GM19397 (cell line): ENCODE results near the gene DNAH2.

Experiments used
- ATAC-seq: cut with Tn5 transposase; IDR thresholded peaks from one replicate; pipeline ENCODE4 v1.9.1; 2021; ENCODE audit warnings: mild to moderate bottlenecking, moderate library complexity; ENCODE audit not compliant: unreplicated experiment

Gene DNAH2

GRCh38 chr17:7703584-7704479, 13.7 kb upstream of the DNAH2 start:
- ATAC-seq, result no peak

DNA sequence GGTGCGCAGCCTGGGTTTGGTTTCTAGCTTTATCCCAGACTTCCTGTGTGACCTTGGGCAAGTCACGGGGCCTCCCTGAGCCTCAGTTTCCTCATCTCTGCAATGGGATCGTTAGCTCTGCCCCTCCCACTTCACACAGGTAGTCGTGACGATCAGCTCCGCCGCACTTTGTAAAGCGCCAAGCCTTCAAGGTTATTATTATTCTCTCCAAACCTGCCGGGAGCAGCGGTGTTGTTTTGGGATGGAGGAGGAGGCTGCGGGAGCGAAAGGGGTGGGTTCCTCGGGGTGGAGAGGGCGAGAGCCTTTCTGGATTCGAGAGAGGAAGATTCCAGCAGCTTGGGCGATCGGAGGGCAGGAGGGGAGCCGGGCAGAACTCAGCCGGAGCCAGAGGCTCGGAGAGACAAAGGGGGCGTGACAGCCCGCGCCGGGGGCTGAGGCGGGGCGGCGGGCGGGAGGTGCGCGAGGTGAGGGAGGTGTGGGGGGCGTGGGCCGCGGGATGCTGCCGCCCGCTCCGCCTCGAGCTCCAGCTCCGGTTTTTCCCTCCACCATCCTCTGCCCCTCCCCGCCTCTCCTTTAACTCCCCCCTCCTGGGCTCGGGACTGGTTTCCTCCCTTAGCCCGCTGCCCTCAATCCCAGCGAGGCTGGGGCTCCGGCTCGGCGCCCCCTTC, 12.8 kb upstream of the DNAH2 start, which contains the start of gene EFNB3:
Gene EFNB3, plus strand, starts transcription at position 602 of the 668 bp plus-strand sequence. CDS start 397 bp downstream, outside the sequence.
- no peak for ATAC-seq

- no peak for ATAC-seq
These were observed 12.0 kb upstream of the DNAH2 start for GRCh38 chr17:7705269-7706255.

DNA sequence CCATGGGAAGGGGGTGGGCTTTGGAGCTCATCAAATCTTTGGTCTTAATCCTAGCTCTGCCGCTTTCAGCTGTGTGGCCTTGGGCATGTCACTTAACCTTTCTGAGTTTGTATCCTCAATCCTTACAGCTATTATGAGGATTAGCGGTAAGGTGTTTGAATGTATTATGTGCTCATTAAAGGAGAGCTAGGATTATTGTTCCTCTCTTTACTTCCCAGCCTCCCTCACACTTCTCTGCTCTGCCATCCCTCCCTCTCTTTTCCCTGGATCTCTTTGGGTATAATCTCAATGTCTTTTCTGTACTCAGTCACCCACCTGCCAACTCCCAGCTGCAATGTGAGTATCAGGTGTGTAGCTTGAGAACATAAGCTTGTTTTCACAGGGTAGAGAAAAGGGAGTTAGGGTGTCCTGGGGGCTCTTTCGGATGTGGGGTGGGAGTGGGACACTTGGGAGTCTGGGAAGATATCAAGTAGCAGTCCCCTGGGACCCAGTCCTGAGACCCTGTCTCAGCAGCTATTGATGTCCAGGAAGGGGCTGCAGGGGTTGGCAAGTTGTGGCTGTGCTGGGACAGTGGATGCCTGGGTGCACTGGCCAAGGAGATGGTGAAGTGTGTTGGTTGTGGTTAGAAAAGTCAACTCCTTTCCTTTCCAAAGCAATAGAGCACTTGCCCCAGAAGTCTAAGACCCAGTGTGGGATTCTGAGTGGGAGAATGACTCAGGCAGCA, 10.8 kb upstream of the DNAH2 start:
- no peak for ATAC-seq

GRCh38 chr17:7707446-7707845, 10.1 kb upstream of the DNAH2 start:
- no peak for ATAC-seq

GRCh38 chr17:7707858-7708750, 9.4 kb upstream of the DNAH2 start:
- ATAC-seq, result no peak

- ATAC-seq, result no peak
These were observed 8.5 kb upstream of the DNAH2 start for GRCh38 chr17:7709031-7709430.

- no peak for ATAC-seq
These were observed 7.2 kb upstream of the DNAH2 start for GRCh38 chr17:7710301-7710700.

GRCh38 chr17:7711051-7711755, 6.3 kb upstream of the DNAH2 start:
- ATAC-seq, result no peak

DNA sequence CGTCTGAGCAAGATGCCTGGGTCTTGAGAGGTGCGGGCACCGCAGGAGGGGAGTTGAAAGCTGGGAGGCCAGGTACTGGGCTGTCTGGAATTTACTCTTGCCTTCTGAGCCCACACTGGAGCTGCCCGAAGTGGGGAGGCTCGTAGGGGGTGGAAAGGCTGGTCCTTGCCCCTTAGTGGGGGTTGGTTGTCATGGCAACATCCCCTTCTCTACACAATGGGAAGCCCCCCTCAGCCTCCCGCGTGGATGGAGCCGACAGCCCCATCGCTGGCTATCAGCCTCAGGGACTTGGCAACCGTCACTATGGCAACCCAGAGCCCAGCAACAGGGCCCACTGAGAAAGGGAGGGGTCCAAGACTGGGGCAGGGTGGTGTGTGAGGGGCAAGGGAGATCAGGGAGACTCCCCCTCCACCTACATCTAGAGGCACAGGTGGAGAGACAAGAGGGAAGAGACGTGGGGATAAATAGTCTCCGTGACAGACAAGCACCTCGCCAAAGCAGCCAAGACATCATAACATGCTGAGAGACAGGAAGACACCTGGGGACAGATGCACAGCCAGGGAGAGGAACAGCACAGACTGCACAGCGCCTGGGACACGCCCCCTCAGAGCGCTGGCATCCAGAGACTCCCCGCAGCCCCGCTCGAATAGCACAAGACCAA, 5.3 kb upstream of the DNAH2 start:
- no peak for ATAC-seq

DNA sequence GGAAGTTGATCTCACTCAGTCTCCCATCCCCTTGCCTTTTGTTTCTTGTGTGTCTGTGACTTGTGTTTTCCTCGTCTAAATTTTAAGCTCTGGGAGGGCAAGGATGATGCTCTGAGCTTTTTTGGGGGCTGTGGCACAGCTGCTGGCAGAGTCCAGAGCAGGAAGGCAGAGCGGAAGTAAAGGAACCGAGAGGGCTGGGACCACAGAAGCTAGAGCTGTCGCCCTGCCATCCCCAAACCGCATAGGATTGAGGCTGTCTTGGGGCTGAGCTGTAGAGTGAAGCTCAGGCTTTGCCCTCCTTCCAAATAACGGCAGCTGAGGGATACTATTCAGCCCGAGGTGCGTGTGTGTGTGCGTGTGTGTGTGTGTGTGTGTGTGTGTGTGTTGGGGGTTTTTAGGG, 3.8 kb upstream of the DNAH2 start:
- ATAC-seq, result no peak

DNA sequence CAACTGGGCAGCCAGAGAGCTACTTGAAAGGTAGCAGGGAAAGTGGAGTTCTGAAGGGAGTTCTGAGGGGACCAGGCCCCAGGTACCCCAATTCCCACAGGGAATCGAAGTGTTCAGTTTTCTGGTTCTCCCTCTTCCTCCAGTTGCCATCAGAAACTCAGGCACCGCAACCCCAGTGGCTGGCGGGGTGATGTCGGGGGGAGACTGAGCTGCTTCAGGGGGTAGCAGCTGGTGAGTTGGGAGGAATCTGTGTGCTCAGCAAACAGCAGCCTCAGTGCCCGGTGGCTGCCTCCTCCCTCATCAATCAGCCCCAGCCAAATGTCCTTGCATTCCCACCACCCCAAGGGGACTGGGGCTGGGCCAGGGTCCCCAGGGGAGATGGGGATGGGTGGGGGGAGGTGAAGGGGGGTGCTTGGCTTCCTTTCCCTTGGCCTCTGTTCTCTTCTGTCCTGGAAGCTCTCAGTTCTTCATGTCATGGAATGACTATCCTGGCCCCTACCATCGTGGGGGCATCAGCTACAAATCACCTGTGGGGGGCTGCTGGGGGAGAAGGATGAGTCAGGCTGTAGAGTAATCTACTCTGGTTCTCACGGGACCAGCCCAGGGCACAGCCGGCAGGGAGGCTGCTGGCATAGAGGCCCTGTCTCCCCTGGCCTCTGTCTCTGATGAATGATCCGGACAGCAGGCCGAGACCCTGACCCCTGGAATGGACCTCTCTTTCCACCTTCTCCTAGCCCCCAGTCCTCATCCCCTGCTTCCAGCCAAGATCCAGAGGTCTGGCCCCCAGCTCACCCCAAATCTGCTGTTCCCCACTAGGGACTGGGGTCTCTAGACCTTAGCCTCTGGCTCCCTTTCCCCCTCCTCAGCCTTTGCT, 2.6 kb upstream of the DNAH2 start:
- ATAC-seq, result no peak

DNA sequence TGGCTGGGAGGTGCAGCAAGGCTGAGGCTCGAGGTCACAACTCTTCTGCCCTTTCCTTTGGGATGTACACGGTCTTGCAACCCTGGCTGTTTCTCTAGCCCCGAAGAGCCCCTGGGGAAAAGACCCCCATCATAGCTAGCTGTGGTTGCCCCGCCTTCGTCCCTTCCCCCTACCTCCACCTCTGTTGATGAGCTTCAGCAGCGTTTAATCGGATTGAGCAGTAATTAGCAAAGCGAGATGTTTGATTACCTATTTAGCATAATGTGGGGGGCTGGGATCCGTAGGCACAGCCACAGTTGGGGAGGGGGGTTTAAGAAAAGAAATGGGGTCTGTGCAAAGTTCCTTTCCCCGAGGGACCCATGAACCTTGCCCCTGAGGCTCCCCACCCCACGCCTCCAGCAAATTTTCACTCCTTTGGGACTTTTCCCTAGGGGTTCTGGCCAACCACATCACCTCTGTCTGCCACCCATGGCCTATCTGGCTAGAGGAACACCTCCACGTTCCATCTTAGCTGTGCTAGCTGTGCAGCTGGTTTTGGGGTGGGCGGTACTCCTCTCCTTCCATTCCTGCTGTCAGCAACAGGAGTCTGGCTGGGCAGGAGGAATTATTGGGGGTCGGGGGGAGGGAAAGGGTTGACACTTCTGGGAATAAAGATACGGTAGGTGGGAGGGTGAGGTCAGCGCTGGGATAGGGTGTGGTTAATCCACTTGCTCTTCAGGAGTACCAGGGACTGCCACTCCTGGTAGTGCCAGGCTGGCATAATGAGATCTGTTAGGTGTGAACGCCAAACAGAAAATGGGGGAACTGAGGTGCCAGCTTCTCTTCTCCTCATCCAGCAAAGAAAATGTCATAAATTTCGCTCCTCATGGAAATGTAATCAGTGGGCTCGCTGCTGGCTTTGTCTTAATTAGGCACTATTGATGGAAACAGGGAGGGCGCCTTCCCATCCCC, 1.3 kb upstream of the DNAH2 start:
- no peak for ATAC-seq

GRCh38 chr17:7717756-7718350, 309 bp downstream of the DNAH2 start:
- ATAC-seq, result no peak

- ATAC-seq, result no peak
These were observed 2.1 kb downstream of the DNAH2 start for GRCh38 chr17:7719661-7720060.

DNA sequence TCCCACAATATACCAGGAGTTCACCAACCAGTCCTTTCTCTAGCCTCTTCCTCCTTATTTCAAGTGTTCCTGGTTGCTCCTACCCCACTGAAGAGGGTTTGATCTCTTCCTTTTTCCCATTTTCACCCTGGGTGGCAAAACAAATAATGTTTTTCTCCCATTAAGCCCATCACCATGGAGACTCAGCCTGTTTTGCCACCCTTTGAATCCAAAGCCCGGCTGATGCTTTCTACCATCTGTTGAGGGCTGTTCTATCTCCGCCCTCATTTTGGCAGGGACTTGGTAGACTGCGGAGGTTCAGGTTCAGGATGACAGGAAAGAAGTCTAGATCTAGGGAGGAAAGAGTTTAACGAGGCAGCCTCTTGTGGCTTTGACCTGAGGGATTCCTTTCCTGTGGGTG, 2.6 kb downstream of the DNAH2 start:
- no peak for ATAC-seq
